Activated gamma-delta T cell treated with anti-CD3 and anti-CD28 coated beads, Interleukin-2, amount 50 U/mL, for 16 hours (primary cell): ENCODE measurements around the gene STON1.
"Not testable (repeated sequence)": the region's sequence is repeated elsewhere in the genome, so short reads cannot be mapped to it uniquely, and the experiment has no call there.

Experiments
- DNase-seq: peaks from one replicate; pipeline ENCODE4 v3.0.0-alpha.2; 2020; ENCODE audit warnings: low read depth

STON1 gene

GRCh38 chr2:48617618-48618017 is 87.7 kb downstream of the STON1 start, which contains the start of gene GTF2A1L:
Gene GTF2A1L, plus strand, starts transcription at chr2:48617856. Its CDS starts 19 bp downstream, at chr2:48617875.
- DNase-seq: no peak

GRCh38 chr2:48619526-48619925 is 89.6 kb downstream of the STON1 start:
- DNase-seq: no peak

DNA sequence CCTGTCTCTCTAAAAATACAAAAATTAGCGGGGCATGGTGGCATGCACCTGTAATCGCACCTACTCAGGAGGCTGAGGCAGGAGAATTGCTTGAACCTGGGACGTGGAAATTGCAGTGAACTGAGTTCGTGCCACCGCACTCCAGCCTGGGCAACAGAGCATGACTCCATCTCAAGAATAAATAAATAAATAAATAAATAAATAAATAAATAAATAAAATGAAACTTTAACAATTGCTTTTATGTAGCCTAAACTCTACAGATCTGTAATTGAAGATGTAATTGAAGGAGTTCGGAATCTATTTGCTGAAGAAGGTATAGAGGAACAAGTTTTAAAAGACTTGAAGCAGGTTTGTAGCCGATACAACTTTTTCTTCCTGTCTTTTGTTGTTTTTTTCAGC is 90.7 kb downstream of the STON1 start:
- DNase-seq: no peak

DNA sequence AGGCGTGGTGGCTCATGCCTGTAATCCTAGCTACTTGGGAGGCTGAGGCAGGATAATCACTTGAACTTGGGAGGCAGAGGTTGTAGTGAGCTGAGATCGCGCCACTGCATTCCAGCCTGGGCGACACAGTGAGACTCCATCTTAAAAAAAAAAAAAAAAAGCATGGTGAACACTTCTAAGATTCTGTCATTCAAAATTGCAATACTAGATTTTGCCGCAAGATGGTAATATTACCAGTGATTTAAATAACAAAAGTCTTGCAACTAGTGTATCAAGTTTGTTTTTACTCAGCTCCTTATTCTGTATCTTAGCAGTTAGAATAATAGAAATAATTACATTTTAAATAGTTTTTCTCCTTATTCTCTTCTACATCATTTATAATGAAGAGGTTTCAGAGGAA is 92.7 kb downstream of the STON1 start:
- not testable (repeated sequence) for DNase-seq

- no peak for DNase-seq
Measured at GRCh38 chr2:48624696-48625095, 94.7 kb downstream of the STON1 start.

GRCh38 chr2:48626047-48626446 is 96.1 kb downstream of the STON1 start:
- DNase-seq: no peak

- no peak for DNase-seq
Measured at GRCh38 chr2:48633143-48633542, 103.2 kb downstream of the STON1 start.

GRCh38 chr2:48635786-48636185 is 105.8 kb downstream of the STON1 start:
- DNase-seq: no peak

DNA sequence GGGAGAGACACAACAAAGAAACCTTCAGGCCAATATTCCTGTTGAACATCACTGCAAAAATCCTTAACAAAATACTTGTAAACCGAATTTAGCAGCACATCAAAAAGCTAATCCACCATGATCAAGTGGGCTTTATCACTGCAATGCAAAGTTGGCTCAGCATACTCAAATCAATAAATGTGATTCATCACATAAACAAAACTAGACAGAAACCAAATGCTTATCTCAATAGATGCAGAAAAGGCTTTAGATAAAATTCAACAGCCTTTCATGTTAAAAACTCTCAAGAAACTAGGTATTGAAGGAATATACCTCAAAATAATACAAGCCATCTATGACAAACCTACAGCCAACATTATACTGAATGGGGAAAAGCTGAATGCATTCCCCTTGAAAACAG is 108.3 kb downstream of the STON1 start:
- DNase-seq: no peak
